DND-41 (cell line): Measurements from ENCODE around the gene SPATA25.

Experiments used
- EZH2 ChIP-seq: IDR thresholded peaks from 3 replicates; pipeline ENCODE4 v1.6.1; 2012; ENCODE audit warnings: borderline replicate concordance, low read depth, mild to moderate bottlenecking, moderate library complexity, low read length, inconsistent platforms; ENCODE audit not compliant: severe bottlenecking
- TF ChIP-seq, protein P1 (sequence below): IDR thresholded peaks from 2 replicates; pipeline ENCODE4 v1.5.1; 2012; ENCODE audit warnings: borderline replicate concordance, low read length, moderate library complexity, mild to moderate bottlenecking; ENCODE audit not compliant: poor library complexity, severe bottlenecking; ENCODE audit errors: extremely low read depth

DNA sequence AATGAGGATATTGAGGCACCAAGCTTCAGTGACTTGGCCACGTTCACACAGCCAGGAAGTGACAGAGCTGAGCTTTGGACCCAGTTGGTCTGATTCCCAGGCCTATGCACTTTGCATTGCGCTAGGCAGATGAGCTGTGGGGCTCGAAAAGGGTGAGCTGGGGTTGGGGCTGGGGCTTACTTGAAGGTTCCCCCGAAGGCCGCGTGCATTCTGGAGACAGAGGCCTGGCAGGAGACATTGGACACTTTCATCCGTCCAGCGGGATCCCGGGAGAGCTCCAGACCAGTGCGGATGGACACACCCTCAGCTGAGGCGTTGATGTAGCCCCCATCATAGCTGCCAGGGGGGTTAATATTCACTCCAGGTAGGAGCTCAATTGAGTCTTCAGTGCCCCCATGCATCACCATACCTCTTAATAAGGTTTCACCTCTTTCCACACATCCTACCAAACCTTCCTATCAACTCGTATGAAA lies 21.9 kb upstream of the SPATA25 start:
- TF ChIP-seq, protein P1, sequence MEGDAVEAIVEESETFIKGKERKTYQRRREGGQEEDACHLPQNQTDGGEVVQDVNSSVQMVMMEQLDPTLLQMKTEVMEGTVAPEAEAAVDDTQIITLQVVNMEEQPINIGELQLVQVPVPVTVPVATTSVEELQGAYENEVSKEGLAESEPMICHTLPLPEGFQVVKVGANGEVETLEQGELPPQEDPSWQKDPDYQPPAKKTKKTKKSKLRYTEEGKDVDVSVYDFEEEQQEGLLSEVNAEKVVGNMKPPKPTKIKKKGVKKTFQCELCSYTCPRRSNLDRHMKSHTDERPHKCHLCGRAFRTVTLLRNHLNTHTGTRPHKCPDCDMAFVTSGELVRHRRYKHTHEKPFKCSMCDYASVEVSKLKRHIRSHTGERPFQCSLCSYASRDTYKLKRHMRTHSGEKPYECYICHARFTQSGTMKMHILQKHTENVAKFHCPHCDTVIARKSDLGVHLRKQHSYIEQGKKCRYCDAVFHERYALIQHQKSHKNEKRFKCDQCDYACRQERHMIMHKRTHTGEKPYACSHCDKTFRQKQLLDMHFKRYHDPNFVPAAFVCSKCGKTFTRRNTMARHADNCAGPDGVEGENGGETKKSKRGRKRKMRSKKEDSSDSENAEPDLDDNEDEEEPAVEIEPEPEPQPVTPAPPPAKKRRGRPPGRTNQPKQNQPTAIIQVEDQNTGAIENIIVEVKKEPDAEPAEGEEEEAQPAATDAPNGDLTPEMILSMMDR, result no peak
- no peak for TF ChIP-seq EZH2
